GM21381 (cell line): Measurements from ENCODE around the gene LMNTD1.
"Not testable (repeated sequence)": the region's sequence is repeated elsewhere in the genome, so short reads cannot be mapped to it uniquely, and the experiment has no call there.

Experiments
- ATAC-seq: cut with Tn5 transposase; IDR thresholded peaks from one replicate; pipeline ENCODE4 v1.9.1; 2021; ENCODE audit warnings: mild to moderate bottlenecking, moderate library complexity; ENCODE audit not compliant: unreplicated experiment

LMNTD1 gene

GRCh38 chr12:25553098-25553497, at the start of gene LMNTD1:
TSS of gene LMNTD1 (minus strand) at chr12:25553283. CDS start at chr12:25552959, 324 bp downstream.
- no peak for ATAC-seq

GRCh38 chr12:25598956-25599355, 45.9 kb upstream of the LMNTD1 start:
- no peak for ATAC-seq

- not testable (repeated sequence) for ATAC-seq
Measured at GRCh38 chr12:25595496-25595895, 42.4 kb upstream of the LMNTD1 start.

- ATAC-seq, result no peak
Measured at GRCh38 chr12:25594376-25594775, 41.3 kb upstream of the LMNTD1 start.

GRCh38 chr12:25592725-25593495, 39.8 kb upstream of the LMNTD1 start:
- ATAC-seq, result no peak

- ATAC-seq, result no peak
Measured at GRCh38 chr12:25591144-25591543, 38.1 kb upstream of the LMNTD1 start.

- ATAC-seq, result no peak
Measured at GRCh38 chr12:25590011-25590721, 37.1 kb upstream of the LMNTD1 start.

- no peak for ATAC-seq
Measured at GRCh38 chr12:25587346-25587745, 34.3 kb upstream of the LMNTD1 start.

GRCh38 chr12:25585662-25586061, 32.6 kb upstream of the LMNTD1 start:
- ATAC-seq, result no peak

GRCh38 chr12:25585021-25585523, 32.0 kb upstream of the LMNTD1 start:
- no peak for ATAC-seq

- no peak for ATAC-seq
Measured at GRCh38 chr12:25584596-25584995, 31.5 kb upstream of the LMNTD1 start.

GRCh38 chr12:25583545-25583944, 30.5 kb upstream of the LMNTD1 start:
- no peak for ATAC-seq

- ATAC-seq, result no peak
Measured at GRCh38 chr12:25581067-25581466, 28.0 kb upstream of the LMNTD1 start.

GRCh38 chr12:25578411-25579143, 25.5 kb upstream of the LMNTD1 start:
- ATAC-seq, result no peak

- no peak for ATAC-seq
Measured at GRCh38 chr12:25574761-25575160, 21.7 kb upstream of the LMNTD1 start.

GRCh38 chr12:25573346-25573745, 20.3 kb upstream of the LMNTD1 start:
- no peak for ATAC-seq

GRCh38 chr12:25570418-25570817, 17.3 kb upstream of the LMNTD1 start:
- ATAC-seq, result no peak

GRCh38 chr12:25566202-25566949, 13.3 kb upstream of the LMNTD1 start:
- ATAC-seq, result no peak

GRCh38 chr12:25558586-25558985, 5.5 kb upstream of the LMNTD1 start:
- ATAC-seq, result no peak

- ATAC-seq, result no peak
Measured at GRCh38 chr12:25557830-25558436, 4.8 kb upstream of the LMNTD1 start.
